Measurements from ENCODE around the gene KRI1. TPM values are rescaled to one million over a fixed set of nuclear protein-coding genes. Genes with fewer than 3 reads are reported as not detected.
A peak's percentile ranks its signal among the peaks of the same experiment; 100 is the strongest.

KRI1 gene
- total RNA-seq, 6 experiments from 2014 or later, result 12.8 to 20.2 (median 17.5) TPM

DNA sequence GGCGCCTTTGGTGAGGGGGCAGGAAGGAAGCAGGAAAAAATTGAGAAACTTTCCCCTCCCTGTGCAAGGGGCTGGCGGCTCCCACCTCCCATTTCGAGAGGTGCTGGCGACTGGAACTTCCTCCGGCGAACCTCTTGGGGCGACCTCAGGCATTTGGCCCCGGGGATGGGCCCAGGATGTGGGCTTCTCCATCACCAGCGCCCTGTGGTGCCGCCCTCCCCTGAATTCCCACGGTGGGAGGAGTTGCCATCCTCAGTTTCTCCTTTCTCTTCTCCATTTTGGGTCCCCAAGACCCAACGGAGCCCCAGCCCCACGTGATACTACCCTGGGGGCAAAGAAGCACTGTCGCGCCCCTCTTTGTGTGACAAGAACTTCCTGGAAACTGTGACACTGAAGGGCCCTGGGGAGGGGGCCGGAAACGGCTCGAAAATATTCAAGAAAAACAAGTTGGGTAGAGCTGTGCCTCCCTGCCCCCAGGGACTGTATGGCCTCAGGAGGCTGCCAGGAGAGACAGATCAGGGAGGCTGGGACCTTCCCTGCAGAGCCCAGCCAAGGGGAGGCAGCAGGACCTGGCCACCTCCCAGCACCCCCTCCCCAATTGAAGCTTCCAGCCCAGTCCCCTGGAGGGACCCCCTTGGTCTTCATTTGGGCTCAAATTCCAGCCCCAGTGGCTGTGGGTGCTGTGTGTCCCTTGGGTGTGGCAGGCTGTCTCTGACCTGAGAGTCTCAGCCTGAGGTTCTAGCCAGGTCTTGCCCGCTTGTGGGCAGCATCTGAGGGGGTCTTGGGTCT lies 37.5 kb upstream of the KRI1 start:
- Mint-ChIP-seq H3K36me3 (ENCODE audit: low read depth) (0 out of 2 replicates have a peak, but pooled peaks cover 4% of the 10 kb centered on the region), H3K27me3 (ENCODE audit: insufficient read depth) (peaks cover 7% of the 10 kb centered on the region), H3K4me3 (peak overlapping the region; percentile 86), H3K27ac (peak overlapping the region; percentile 66), H3K9me3 (no peaks in the 10 kb centered on the region), H3K4me1 (ENCODE audit: low read depth) (peaks cover 19% of the 10 kb centered on the region)
- TF ChIP-seq, protein P1, sequence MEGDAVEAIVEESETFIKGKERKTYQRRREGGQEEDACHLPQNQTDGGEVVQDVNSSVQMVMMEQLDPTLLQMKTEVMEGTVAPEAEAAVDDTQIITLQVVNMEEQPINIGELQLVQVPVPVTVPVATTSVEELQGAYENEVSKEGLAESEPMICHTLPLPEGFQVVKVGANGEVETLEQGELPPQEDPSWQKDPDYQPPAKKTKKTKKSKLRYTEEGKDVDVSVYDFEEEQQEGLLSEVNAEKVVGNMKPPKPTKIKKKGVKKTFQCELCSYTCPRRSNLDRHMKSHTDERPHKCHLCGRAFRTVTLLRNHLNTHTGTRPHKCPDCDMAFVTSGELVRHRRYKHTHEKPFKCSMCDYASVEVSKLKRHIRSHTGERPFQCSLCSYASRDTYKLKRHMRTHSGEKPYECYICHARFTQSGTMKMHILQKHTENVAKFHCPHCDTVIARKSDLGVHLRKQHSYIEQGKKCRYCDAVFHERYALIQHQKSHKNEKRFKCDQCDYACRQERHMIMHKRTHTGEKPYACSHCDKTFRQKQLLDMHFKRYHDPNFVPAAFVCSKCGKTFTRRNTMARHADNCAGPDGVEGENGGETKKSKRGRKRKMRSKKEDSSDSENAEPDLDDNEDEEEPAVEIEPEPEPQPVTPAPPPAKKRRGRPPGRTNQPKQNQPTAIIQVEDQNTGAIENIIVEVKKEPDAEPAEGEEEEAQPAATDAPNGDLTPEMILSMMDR (IDR thresholded peaks at IDR 0.05), result no peak; the same call in 1 of the 2 replicates
- no peak for DNase-seq

DNA sequence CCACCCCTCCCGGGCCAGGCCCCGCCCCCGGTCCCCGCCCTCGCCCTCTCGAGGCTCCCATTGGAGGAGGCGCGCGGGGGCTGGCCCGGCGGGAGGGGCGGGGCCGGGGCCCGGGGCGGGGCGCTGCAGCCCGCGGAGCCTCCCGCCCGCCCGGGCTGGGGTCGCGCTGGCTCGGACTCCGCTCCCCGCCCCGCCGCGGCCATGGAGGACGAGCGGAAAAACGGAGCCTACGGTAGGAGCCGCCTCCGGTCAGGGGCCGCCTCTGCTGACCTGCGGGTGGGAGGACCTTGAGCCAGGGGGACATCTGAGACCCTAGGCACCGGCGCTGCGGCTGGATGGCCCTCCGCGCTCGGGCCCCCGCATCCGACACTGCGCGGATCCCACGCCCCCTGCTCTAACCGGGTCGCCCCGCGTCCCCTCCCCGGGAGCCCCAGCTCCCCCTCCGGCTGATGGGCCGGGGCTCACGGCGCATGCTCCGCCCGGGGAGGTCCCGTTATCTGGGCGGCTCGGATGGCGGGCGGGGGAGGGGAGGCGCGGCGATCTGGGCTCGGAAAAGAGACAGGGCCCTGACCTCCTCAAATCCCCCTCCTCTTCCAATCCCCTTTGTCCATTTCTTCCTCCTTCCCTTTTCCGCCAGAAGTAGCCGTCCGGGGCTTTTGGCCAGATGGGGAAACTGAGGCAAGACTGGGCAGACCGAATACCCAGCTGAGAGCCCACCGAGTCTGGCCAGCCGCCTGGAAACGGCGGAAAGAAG lies 36.7 kb upstream of the KRI1 start:
- no peaks in the 10 kb centered on the region for H3K9me3 Mint-ChIP-seq
- H3K27ac Mint-ChIP-seq, result peak overlapping the region; percentile 66
- TF ChIP-seq, protein P1 (IDR thresholded peaks at IDR 0.05), result no peak
- 0 out of 2 replicates have a peak, but pooled peaks cover 4% of the 10 kb centered on the region for H3K36me3 Mint-ChIP-seq (ENCODE audit: low read depth)
- peaks cover 8% of the 10 kb centered on the region for H3K27me3 Mint-ChIP-seq (ENCODE audit: insufficient read depth)
- H3K4me3 Mint-ChIP-seq, result peak overlapping the region; percentile 86
- H3K4me1 Mint-ChIP-seq (ENCODE audit: low read depth), result peaks cover 19% of the 10 kb centered on the region
- peak; percentile 24 for DNase-seq

DNA sequence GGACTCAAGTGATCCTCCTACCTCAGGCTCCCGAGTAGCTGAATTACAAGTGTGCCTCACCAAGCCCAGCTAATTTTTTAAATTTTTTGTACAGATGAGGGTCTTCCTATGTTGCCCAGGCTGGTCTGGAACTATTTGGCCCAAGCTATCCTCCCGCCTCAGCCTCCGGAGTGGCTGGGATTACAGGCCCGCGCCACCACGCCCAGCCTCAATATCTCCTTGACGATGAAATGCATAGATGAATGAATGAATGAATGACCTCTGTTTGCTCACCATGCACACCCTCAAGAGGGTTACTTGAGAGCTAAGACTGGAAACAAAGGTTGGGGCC lies 36.2 kb upstream of the KRI1 start:
- Mint-ChIP-seq H3K36me3 (ENCODE audit: low read depth) (0 out of 2 replicates have a peak, but pooled peaks cover 4% of the 10 kb centered on the region), H3K4me3 (peak overlapping the region; percentile 62), H3K27me3 (ENCODE audit: insufficient read depth) (peaks cover 8% of the 10 kb centered on the region), H3K4me1 (ENCODE audit: low read depth) (peaks cover 19% of the 10 kb centered on the region), H3K9me3 (no peaks in the 10 kb centered on the region), H3K27ac (no peak overlapping the region)
- TF ChIP-seq, protein P1 (IDR thresholded peaks at IDR 0.05), result no peak
- no peak for DNase-seq

GRCh38 chr19:10600149-10600548 lies 34.3 kb upstream of the KRI1 start:
- H3K27ac Mint-ChIP-seq, result no peak overlapping the region
- H3K27me3 Mint-ChIP-seq (ENCODE audit: insufficient read depth), result peaks cover 18% of the 10 kb centered on the region
- no peak for DNase-seq
- TF ChIP-seq, protein P1 (IDR thresholded peaks at IDR 0.05), result no peak
- H3K9me3 Mint-ChIP-seq, result no peaks in the 10 kb centered on the region
- H3K4me1 Mint-ChIP-seq (ENCODE audit: low read depth), result peaks cover 19% of the 10 kb centered on the region
- no peak overlapping the region for H3K4me3 Mint-ChIP-seq
- H3K36me3 Mint-ChIP-seq (ENCODE audit: low read depth), result 0 out of 2 replicates have a peak, but pooled peaks cover 4% of the 10 kb centered on the region

DNA sequence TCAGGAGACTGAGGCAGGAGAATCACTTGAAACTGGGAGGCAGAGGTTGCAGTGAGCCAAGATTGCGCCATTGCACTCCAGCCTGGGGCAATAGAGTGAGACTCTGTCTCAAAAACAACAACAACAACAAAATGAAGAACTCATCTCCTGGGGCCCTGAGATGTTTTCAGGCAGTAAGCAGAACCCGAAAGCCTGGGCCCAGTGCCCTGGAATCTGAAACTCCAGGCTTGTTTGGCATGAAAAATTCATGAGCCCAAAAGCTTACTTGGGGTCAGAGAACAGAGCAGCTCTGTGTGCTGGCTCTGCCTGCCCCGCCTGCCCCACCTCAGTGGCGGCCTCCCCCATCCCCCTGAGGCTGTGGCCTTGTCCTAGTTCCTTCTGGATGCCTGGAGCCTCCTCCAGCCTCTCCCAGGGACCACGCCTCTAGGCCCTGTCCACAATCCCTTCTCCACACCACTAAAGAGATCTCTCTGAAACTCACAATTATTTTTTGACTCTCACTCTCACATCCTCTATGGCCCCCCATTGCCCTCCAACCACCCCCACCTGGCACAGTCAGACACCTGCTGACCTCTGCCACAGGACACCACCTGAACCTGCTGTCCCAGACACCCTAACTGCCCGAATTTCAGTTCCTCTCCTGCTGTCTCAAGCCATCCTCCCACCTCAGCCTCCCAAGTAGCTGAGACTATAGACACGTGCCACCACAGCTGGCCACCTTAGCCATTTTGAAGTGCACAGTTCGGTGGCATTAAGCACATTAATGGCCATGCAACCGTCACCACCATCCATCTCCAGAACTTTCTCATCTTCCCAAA lies 28.2 kb upstream of the KRI1 start:
- TF ChIP-seq, protein P1 (IDR thresholded peaks at IDR 0.05), result no peak
- no peaks in the 10 kb centered on the region for H3K36me3 Mint-ChIP-seq (ENCODE audit: low read depth)
- H3K27ac Mint-ChIP-seq, result peak overlapping the region; percentile 4; the same call in 1 of the 2 replicates
- no peak overlapping the region for H3K4me3 Mint-ChIP-seq
- H3K4me1 Mint-ChIP-seq (ENCODE audit: low read depth), result peaks cover 8% of the 10 kb centered on the region; the same call in 1 of the 2 replicates
- peak; percentile 16 for DNase-seq
- peaks cover 18% of the 10 kb centered on the region for H3K27me3 Mint-ChIP-seq (ENCODE audit: insufficient read depth)
- no peaks in the 10 kb centered on the region for H3K9me3 Mint-ChIP-seq
